ENCODE results near the gene PARP3. TPM values are rescaled to one million over a fixed set of nuclear protein-coding genes. Genes with fewer than 3 reads are reported as not detected.
"Not testable (repeated sequence)": the region's sequence is repeated elsewhere in the genome, so short reads cannot be mapped to it uniquely, and the experiment has no call there.

PARP3 gene
- total RNA-seq, 4 donors from 2014 or later: 32.1 to 50.8 (median 47.1) TPM

DNA sequence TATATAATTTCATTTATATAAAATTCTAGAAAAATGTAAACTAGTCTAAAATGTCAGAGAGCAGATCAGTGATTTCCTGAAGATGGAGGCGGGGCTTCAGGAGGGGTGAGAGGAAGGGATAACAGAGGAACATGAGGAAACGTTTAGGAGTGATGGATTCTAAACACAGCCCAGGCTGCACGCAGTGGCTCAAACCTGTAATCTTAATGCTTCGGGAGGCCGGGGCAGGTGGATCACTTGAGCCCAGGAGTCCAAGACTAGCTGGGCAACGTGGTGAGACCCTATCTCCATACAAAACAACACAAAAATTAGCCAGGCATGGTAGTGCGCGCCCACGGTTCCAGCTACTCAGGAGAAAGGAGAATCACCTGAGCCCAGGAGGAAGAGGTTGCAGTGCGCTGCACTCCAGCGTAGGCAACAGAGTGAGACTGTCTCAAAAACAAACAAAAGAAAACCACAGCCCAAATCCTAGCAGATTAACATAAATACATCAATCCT is 21.0 kb upstream of the PARP3 start:
- H3K27me3 ChIP-seq: no peaks in the 10 kb centered on the region
- 68 to 70% methylated on average over 11 of the region's 11 CpGs for WGBS, 2 donors
- H3K4me1 ChIP-seq: no peaks in the 10 kb centered on the region
- H3K9me3 ChIP-seq: no peaks in the 10 kb centered on the region
- no peak for DNase-seq
- no peaks in the 10 kb centered on the region for H3K36me3 ChIP-seq
- TF ChIP-seq POLR2A (IDR thresholded peaks at IDR 0.05): no peak
- TF ChIP-seq, protein P1, sequence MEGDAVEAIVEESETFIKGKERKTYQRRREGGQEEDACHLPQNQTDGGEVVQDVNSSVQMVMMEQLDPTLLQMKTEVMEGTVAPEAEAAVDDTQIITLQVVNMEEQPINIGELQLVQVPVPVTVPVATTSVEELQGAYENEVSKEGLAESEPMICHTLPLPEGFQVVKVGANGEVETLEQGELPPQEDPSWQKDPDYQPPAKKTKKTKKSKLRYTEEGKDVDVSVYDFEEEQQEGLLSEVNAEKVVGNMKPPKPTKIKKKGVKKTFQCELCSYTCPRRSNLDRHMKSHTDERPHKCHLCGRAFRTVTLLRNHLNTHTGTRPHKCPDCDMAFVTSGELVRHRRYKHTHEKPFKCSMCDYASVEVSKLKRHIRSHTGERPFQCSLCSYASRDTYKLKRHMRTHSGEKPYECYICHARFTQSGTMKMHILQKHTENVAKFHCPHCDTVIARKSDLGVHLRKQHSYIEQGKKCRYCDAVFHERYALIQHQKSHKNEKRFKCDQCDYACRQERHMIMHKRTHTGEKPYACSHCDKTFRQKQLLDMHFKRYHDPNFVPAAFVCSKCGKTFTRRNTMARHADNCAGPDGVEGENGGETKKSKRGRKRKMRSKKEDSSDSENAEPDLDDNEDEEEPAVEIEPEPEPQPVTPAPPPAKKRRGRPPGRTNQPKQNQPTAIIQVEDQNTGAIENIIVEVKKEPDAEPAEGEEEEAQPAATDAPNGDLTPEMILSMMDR (IDR thresholded peaks at IDR 0.05): no peak
- no peak overlapping the region for H3K4me3 ChIP-seq (replicated peaks in 1 of 3)
- intact Hi-C loops (cut with DNase I): no loop called here
- H3K27ac ChIP-seq: no peak overlapping the region

DNA sequence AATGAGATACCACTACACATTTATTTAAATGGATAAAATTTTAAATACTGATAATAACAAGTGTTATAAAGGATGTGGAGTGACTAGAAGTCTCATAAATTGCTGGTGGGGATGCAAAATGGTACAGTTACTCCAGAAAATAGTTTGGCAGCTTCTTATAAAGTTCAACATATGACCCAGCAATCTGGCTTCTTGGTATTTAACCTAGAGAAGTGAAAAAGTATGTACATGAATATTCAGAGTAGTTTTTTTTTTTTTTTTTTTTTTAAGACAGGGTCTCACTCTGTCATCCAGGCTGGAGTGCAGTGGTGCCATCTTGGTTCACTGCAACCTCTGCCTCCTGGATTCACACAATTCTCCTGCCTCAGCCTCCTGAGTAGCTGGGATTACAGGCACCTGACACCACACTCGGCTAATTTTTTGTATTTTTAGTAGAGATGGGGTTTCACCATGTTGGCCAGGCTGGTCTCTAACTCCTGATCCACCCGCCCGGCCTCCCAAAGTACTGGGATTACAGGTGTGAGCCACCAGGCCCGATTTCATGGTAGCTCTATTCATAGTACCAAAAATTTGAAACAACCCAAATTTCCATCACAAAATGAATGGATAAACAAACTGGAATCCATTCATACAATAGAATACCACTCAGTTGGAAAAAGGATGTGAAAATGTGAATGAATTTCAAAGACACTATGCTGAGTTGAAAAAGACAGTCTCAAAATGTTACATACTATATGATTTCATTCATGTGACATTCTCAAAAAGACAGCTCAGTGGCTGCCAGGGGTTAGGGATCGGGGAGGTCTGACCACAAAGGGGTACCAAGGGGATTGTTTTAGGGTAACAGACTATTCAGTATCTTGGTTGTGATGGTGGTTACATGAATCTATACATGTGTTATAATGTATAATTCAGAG is 14.8 kb upstream of the PARP3 start:
- Histone ChIP-seq H3K4me1 (no peaks in the 10 kb centered on the region), H3K36me3 (no peaks in the 10 kb centered on the region), H3K27ac (no peak overlapping the region), H3K9me3 (no peaks in the 10 kb centered on the region), H3K4me3 (replicated peaks in 1 of 3) (no peak overlapping the region), H3K27me3 (no peaks in the 10 kb centered on the region)
- no peak for TF ChIP-seq POLR2A (IDR thresholded peaks at IDR 0.05)
- TF ChIP-seq, protein P1 (IDR thresholded peaks at IDR 0.05): no peak
- intact Hi-C loops (cut with DNase I): no loop called here
- 91 to 95% methylated on average over 5 of the region's 5 CpGs for WGBS, 2 donors
- DNase-seq: no peak

DNA sequence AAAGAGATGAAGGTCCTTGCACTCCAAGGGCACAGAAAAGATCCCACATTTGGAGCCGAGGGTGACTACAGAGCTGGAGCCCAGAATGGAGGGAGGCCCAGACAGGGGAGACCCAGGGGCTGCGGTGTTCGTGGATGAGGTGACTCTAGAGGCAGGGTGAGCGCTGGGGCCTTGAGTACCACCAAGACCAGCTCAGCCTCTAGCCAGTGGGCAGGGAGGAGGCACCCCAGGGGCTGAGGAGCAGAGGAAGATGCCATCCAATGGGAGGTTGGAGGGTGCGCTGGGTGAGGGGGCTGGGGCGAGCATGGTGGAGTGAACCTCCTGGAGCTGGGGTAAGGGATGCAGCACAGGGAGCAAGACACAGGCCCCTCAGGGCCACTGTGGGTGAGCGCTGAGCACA is 13.7 kb upstream of the PARP3 start:
- no peaks in the 10 kb centered on the region for H3K9me3 ChIP-seq
- no peaks in the 10 kb centered on the region for H3K27me3 ChIP-seq
- TF ChIP-seq POLR2A (IDR thresholded peaks at IDR 0.05): no peak
- TF ChIP-seq, protein P1 (IDR thresholded peaks at IDR 0.05): no peak
- no peak overlapping the region for H3K27ac ChIP-seq
- no peak for DNase-seq
- peaks cover 2 to 6% of the 10 kb centered on the region in 2 donors for H3K36me3 ChIP-seq
- no peak overlapping the region for H3K4me3 ChIP-seq (replicated peaks in 1 of 3)
- 94 to 97% methylated on average over 6 to 7 of the region's 7 CpGs for WGBS, 2 donors
- intact Hi-C loops (cut with DNase I): no loop called here
- H3K4me1 ChIP-seq: no peaks in the 10 kb centered on the region

DNA sequence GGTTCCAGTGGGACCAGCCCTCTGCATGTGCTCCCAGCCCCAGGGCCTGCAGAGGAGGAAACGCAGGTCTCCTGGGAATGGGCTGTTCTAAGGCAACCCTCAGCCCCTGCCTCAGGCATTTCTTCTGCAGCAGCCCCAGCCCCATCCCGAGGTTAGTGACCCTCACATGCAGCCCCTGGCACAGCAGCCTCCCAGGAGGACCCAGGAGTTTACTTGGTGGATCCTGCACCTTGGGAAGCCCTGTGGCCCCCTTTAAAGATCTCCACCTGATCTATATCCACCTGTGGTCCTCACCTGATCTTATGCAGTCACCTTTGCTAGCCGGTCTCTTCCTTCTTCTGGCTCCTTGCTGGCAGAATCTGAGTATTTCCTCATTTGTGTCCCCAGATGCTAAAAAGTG is 13.2 kb upstream of the PARP3 start:
- DNase-seq; H3K4me3 ChIP-seq (replicated peaks in 1 of 3); H3K27ac ChIP-seq; H3K27me3 ChIP-seq; intact Hi-C loops (cut with DNase I); H3K9me3 ChIP-seq; H3K4me1 ChIP-seq; H3K36me3 ChIP-seq: not testable (repeated sequence)
- WGBS, 2 donors: 75 to 88% methylated on average over 2 to 3 of the region's 3 CpGs

DNA sequence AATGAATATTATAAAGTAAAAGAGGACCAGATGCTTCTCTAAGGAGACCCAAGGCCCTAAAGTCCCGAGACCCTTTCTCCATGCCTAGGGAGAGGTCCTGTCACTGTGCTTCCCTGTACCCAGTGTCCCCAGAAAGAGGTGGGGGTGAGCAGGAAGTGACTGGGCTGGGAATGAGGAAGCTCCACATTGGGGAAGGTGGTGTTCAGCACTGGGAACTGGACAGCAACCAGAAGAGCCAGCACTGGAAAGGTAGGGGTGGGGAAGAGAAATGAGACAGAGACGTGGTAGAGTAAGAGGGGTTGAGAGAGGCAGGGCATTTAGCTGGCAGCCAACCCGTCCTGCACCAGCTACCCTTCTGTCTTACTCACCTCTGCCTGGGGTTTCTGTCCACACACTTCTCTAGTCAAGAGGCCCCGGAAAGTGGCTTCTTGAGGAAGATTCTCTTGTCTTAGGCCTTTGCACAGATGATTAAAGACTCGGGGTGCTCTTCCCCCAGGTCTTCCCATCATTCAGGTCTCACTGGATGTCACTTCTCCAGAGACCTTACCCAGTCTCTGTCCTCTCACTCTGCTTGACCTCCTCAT is 12.7 kb upstream of the PARP3 start:
- Histone ChIP-seq H3K4me1 (no peaks in the 10 kb centered on the region), H3K27me3 (no peaks in the 10 kb centered on the region), H3K36me3 (peaks cover 13 to 15% of the 10 kb centered on the region in 2 donors), H3K9me3 (no peaks in the 10 kb centered on the region), H3K4me3 (replicated peaks in 1 of 3) (no peak overlapping the region), H3K27ac (no peak overlapping the region)
- 74 to 76% methylated on average over 5 of the region's 5 CpGs for WGBS, 2 donors
- TF ChIP-seq, protein P1 (IDR thresholded peaks at IDR 0.05): no peak
- no peak for TF ChIP-seq POLR2A (IDR thresholded peaks at IDR 0.05)
- intact Hi-C loops (cut with DNase I): no loop called here
- DNase-seq: no peak

Measured in thyroid gland (tissue), 4 donors.